H1 (cell line): Measurements from ENCODE around the gene SFRP5. TPM values are rescaled to one million over a fixed set of nuclear protein-coding genes. Genes with fewer than 3 reads are reported as not detected.

ENCODE experiments used
- JUND ChIP-seq: IDR thresholded peaks from 2 replicates; pipeline ENCODE4 v1.6.1; 2011; ENCODE audit warnings: mild to moderate bottlenecking, improper control_type of control experiment, low read length
- NRF1 ChIP-seq: IDR thresholded peaks from 2 replicates; pipeline ENCODE4 v1.6.1; 2011; ENCODE audit warnings: mild to moderate bottlenecking, low read depth, low read length, improper control_type of control experiment
- RBBP5 ChIP-seq: IDR thresholded peaks from 2 replicates; pipeline ENCODE4 v1.7.1; 2012; ENCODE audit warnings: low read depth, mild to moderate bottlenecking, inconsistent platforms, low read length, moderate library complexity, borderline replicate concordance
- SIN3A ChIP-seq, 2 experiments: IDR thresholded peaks in 1 of 2; conservative IDR thresholded peaks in 1 of 2; 2 replicates each; pipeline ENCODE4 v1.6.1; 2011 to 2012; ENCODE audit warnings: low read length in 2 of 2, improper control_type of control experiment in 1 of 2, low read depth in 1 of 2, mild to moderate bottlenecking in 1 of 2
- ZNF274 ChIP-seq: IDR thresholded peaks from 2 replicates; pipeline ENCODE4 v1.7.0; 2012; ENCODE audit warnings: low read length, borderline replicate concordance; ENCODE audit errors: extremely low read depth
- polyA plus RNA-seq, 7 experiments: library from polyadenylated mRNA; depleted of rRNA in 3 of 7; stranded (reverse) in 5 of 7; unstranded in 2 of 7; fragments of >200 nt in 5 of 7; fragments of 200-250 nt in 2 of 7; gene quantifications; 1 replicate in 5 of 7; 2 replicates in 1 of 7; 4 replicates in 1 of 7; pipeline versions ENCODE4 v1.2.1 to v1.2.3, GENCODE V29; 2011 to 2013; ENCODE audit warnings: missing spikeins in 2 of 7, mixed read lengths in 2 of 7
- total RNA-seq: library from RNA; stranded (reverse); fragmentation: NEBNext Ultra II Directional; extraction: Animal tissue kit (Norgen Biotek cat#: 25700); gene quantifications from 2 replicates; pipeline ENCODE4 v1.2.1, GENCODE V29; 2021

SFRP5 gene
- total and polyA plus RNA-seq, 2 of the 8 experiments (the other 6 are each of a cell fraction or from before 2014, with no cell fraction given): 3.9 to 5.9 TPM

DNA sequence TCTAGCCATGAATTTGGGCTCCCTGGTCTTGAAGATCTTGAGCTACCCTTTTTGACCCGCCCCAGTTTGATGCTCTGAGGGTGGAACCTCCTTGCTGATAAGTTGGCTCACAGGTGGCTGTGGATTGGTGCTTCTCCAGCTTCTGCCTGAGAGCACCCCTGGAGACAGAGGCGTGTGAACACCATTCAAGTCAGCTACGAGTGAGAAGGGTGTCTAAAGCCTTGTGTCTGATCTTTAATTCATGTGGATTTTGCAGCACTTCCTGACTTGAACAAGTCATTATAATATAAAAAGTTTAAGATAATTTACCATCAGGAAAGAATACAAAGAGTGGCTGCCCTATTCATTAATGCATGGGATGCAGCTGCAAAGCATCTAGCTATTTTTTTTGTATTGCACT, 40.2 kb upstream of the SFRP5 start (continued):
- TF ChIP-seq SIN3A (conservative IDR thresholded peaks at IDR 0.05 in 1 of 2, IDR thresholded peaks at IDR 0.05 in 1 of 2; ENCODE audit: low read depth in 1 of 2, low read length in 2 of 2): no peak
- TF ChIP-seq RBBP5: no peak
- TF ChIP-seq ZNF274: no peak
- no peak for TF ChIP-seq NRF1
- TF ChIP-seq JUND: no peak
